Measurements from ENCODE around the gene SCN10A. TPM values are rescaled to one million over a fixed set of nuclear protein-coding genes. Genes with fewer than 3 reads are reported as not detected.

The SCN10A gene
- total RNA-seq, 1 experiment from 2014 or later = not detected

- in situ Hi-C loops (cut with HindIII; ENCODE audit: low pct_unique_long_range_greater_than_20kb, low sequenced_read_pairs) = no loop called here
- no peak for DNase-seq (ENCODE audit: low read depth)
Observed at GRCh38 chr3:38687321-38687720, 128.7 kb downstream of the SCN10A start.

DNA sequence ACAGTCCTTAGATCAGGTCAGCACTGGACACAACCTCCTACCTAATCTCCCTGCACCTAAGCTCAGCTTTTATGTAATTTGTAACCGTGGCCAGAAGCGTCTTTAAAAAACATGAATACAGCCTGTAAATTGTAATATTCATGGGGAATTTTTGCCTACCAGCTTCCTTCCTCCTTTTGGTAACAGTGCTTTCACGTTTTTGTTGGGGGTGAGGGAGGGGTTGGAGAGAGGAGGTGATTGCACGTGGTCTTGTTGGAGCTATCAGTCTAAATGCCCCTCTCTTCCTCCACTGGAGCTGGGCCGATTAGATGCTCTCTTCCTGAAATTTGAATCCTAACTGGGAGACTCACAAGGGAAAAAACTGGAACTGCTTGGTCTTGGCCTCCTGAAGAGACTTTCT is 131.5 kb downstream of the SCN10A start:
- in situ Hi-C loops (cut with HindIII; ENCODE audit: low pct_unique_long_range_greater_than_20kb, low sequenced_read_pairs) = no loop called here
- no peak for DNase-seq (ENCODE audit: low read depth)

DNA sequence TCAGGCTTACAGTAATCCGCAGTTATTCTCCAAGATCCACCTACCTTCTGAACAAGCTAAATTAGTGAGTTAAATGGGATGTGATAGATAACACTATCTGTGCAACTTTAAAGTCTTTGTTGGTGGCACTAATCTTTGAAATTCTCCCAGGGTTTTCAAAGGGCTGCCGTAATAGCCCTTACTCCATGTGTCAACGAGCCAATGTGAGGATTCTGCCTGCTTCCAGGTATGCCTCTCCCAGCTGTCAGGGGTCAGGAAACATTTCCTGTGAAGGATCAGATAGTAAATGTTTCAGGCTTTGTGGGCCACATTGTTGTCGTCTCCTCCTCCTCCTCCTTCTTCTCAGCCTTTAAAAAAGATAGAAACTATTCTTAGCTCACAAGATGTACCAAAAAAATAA is 146.3 kb downstream of the SCN10A start:
- in situ Hi-C loops (cut with HindIII; ENCODE audit: low pct_unique_long_range_greater_than_20kb, low sequenced_read_pairs) = no loop called here
- no peak for DNase-seq (ENCODE audit: low read depth)

DNA sequence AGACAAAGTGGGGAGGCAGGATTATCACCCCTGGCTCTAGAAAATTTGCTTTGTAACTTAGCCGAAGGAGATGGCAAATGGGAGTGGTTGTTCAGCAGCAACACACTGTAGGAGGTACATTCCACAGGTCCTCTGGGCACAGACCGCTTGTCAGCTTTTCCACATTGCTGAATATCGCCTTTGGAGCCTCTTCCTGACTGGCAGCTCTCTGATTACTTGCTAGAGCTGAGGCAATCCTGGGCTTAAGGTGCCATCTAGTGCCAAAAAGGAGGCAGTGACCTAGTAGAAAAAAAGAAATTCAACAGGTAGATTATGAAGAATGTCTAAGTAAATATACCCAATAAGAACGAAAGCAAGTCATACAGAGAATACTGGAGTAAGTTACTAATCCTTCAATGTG is 153.5 kb downstream of the SCN10A start:
- in situ Hi-C loops (cut with HindIII; ENCODE audit: low pct_unique_long_range_greater_than_20kb, low sequenced_read_pairs) = no loop called here

GRCh38 chr3:38658841-38659240 is 157.2 kb downstream of the SCN10A start:
- in situ Hi-C loops (cut with HindIII; ENCODE audit: low pct_unique_long_range_greater_than_20kb, low sequenced_read_pairs) = no loop called here
- no peak for DNase-seq (ENCODE audit: low read depth)

More for the DNA sequence above, 153.5 kb downstream of the SCN10A start:
- DNase-seq (ENCODE audit: low read depth) = peak; percentile 26

- DNase-seq (ENCODE audit: low read depth) = no peak
- in situ Hi-C loops (cut with HindIII; ENCODE audit: low pct_unique_long_range_greater_than_20kb, low sequenced_read_pairs) = no loop called here
Observed at GRCh38 chr3:38657369-38657768, 158.6 kb downstream of the SCN10A start.

DNA sequence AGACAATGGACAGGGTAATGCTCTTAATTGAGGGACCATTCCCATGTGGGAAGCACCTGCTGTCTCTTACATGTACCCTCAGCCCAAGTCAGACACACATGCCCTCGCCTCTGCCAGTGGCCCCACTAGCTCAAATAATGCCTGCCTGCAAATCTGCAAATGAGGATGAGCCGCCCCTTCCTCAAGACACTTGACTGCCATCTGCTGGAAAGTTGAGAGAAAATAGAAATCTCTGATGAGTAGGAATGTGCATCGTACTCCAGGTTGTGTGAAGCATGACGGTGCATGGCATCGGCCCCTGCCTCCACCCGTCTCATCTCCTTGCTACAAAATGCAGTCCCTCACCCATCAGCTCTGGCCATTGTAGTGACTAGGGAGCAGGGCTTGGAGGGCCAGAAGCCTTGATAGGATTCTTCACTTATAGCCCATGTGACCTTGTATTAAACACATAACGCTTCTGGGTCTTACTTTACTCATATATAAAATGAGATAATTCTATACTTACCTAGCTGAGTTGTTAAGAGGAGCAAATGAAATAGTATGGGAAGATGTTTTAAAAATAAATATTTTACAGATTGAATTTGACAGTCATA is 160.2 kb downstream of the SCN10A start:
- DNase-seq (ENCODE audit: low read depth) = peak; percentile 41
- in situ Hi-C loops (cut with HindIII; ENCODE audit: low pct_unique_long_range_greater_than_20kb, low sequenced_read_pairs) = no loop called here

- in situ Hi-C loops (cut with HindIII; ENCODE audit: low pct_unique_long_range_greater_than_20kb, low sequenced_read_pairs) = no loop called here
- no peak for DNase-seq (ENCODE audit: low read depth)
Observed at GRCh38 chr3:38653685-38654537, 162.1 kb downstream of the SCN10A start.

DNA sequence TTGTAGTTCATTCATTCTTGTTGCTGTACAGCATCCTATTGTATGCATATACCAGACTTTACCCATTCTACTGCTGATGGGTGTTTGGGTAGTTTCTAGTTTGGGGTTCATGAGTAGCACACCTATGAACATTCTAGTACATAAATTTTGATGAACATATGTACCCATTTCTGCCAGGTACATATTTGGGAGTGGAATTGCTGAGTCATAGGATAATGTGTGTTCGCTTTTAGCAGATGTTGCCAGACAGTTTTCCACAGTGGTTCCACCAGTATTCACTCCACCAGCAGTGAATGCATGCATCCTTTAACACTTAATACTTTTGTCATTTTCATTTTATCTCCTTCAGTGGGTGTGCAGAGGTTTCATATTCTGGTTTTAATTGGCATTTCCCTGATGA is 163.1 kb downstream of the SCN10A start:
- in situ Hi-C loops (cut with HindIII; ENCODE audit: low pct_unique_long_range_greater_than_20kb, low sequenced_read_pairs) = no loop called here
- no peak for DNase-seq (ENCODE audit: low read depth)

GRCh38 chr3:38651153-38651789 is 164.7 kb downstream of the SCN10A start:
- in situ Hi-C loops (cut with HindIII; ENCODE audit: low pct_unique_long_range_greater_than_20kb, low sequenced_read_pairs) = no loop called here

DNA sequence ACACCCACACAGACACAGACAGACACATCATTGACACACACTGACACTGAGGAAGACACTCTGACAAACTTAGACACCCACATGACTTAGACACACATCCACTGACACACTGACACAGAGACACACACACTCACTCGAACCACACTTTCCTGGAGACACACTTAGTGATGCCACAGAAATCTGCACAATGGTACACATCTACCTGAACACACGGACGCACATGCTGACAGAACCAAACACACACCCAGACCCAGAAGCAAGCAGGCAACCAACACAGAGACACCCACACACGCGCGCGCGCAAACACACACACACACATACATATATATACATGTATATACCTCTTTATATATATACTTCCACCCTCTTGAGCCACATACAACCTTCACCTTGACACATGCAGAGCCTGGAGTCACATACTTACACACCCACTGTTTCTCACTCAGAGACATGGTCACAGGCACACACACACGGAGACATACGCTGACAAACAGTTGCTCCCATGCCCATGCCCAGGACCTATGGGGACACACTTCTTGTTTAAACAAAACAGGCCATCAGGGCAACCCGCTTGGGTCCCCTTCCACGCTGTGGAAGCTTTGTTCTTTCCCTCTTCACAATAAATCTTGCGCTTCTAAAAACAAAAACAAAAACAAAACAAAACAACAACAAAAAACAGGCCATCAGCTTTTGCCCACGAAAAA is 165.6 kb downstream of the SCN10A start:
- DNase-seq (ENCODE audit: low read depth) = no peak
- in situ Hi-C loops (cut with HindIII; ENCODE audit: low pct_unique_long_range_greater_than_20kb, low sequenced_read_pairs) = no loop called here

More at GRCh38 chr3:38651153-38651789, 164.7 kb downstream of the SCN10A start:
- DNase-seq (ENCODE audit: low read depth) = peak; percentile 34

DNA sequence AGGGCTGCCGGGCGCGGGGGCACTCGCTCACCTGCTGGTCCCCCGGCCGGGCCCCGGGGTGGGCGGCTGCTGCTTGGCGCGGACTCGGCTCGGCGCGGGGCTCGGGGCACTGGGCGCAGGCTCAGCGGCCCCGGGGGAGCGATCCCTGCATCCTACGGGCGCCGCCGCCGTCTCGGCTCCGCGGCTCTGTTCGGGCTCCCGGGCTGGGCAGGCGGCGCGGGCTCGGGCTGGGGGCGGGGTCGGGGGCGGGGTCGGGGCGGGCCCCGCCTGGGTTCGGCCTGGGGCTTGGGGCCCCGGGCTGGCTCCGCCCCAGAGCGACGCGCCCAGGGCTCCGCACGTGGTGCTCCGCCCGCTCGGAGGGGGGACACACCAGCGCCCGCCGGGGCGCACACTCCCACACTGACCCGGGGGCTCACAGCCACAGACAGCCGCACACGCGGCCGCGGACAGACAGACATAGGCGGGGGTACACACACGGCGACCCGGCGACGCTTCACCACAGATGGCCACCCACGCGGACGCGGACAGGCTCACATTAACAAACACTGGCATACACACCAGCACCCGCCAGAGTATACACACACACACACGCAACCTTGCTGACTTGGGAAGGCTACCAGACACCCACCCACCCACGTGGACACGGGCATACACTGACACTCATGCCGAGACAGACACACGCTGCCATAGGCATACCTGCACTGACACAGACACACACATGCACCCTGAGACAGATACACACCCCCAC is 166.3 kb downstream of the SCN10A start, which contains the start of gene SCN5A:
TSS of gene SCN5A (minus strand) at position 188 of the 748 bp plus-strand sequence. CDS start 16,380 bp downstream, outside the sequence.
- DNase-seq (ENCODE audit: low read depth) = peak; percentile 20
- in situ Hi-C loops (cut with HindIII; ENCODE audit: low pct_unique_long_range_greater_than_20kb, low sequenced_read_pairs) = no loop called here

- in situ Hi-C loops (cut with HindIII; ENCODE audit: low pct_unique_long_range_greater_than_20kb, low sequenced_read_pairs) = no loop called here
- DNase-seq (ENCODE audit: low read depth) = no peak
Observed at GRCh38 chr3:38648659-38649499, 167.1 kb downstream of the SCN10A start.

DNA sequence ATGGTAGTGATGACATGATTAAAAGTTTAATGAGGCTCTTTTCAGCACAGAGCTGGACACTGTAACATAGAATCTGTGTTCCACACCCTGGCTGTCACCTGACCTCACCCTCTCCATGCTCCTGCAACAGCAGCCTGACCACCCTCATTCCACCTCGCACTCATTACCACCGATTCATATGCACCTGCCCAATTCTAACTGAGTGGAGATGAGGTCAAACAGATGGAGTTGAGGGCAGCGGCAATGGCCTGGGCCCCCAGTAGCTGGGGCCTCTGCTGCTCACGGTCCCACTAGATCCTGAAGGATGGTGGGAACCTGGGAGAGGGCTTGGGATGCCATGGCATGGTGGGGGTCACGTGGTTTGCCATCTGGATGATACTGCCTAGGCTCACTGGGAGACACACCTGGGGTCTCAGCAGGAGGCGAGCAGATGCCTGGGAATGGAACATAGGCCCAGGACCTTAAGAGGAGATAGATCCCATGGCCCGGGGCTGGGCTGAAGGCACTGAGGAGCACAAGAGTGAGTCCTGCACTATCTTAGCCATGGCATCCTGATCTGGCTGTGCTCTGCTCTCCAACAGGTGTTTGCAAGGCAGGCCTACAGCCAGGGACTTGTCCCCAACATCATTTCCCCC is 167.9 kb downstream of the SCN10A start:
- DNase-seq (ENCODE audit: low read depth) = no peak
- in situ Hi-C loops (cut with HindIII; ENCODE audit: low pct_unique_long_range_greater_than_20kb, low sequenced_read_pairs) = no loop called here

DNA sequence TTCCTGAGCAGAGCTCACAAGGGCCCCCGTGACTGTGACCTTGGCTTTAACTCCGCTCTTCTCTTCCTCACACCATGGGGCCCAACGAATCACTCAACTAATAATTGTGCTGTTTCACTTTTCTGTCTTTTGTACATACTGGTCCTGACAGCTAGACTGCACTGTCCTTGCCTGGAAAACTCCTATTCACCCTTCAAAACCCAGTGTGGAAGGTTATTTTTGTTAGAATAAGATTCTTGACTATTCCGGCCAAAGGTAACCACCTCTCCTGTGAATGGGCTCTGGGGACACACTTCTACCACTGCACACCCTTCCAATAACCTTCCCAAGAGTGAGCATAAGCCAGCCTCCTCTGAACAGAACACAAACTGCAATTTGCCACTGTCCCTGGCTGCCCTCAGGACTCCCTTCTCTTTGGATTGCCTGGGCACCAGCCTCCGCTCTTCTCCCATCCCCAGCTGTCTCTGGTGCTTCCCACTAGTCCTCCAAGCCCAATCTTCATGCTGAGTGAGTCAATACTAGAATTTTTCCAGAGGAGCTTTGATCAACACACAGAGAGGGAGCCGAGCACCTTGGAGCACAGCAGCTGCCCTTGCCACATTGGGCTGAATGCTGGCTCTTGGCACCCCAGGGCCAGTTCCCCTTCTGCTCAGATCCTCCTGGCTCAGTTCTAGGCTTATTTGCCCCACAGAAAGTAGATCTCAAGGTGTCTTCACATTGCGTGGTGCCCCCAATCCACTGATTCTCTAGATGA is 168.6 kb downstream of the SCN10A start:
- in situ Hi-C loops (cut with HindIII; ENCODE audit: low pct_unique_long_range_greater_than_20kb, low sequenced_read_pairs) = no loop called here
- DNase-seq (ENCODE audit: low read depth) = no peak
